ENCODE data around the gene SLC15A1. TPM values are rescaled to one million over a fixed set of nuclear protein-coding genes. Genes with fewer than 3 reads are reported as not detected.
"Not testable (repeated sequence)": the region's sequence is repeated elsewhere in the genome, so short reads cannot be mapped to it uniquely, and the experiment has no call there.

SLC15A1 gene
- total RNA-seq, 1 donor, result not detected

DNA sequence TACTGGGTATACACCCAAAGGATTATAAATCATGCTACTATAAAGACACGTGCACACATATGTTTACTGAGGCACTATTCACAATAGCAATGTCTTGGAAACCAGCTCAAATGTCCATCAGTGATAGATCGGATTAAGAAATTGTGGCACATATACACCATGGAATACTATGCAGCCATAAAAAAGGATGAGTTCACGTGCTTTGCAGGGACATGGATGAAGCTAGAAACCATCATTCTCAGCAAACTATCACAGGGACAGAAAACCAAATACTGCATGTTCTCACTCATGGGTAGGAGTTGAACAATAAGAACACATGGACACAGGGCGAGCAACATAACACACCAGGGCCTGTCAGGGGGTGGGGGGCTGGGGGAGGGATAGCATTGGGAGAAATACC, 2.0 kb upstream of the SLC15A1 start:
- DNase-seq (ENCODE audit: low read depth in 2 of 3, low spot score in 2 of 3), result not testable (repeated sequence)

GRCh38 chr13:98751861-98752466, 508 bp downstream of the SLC15A1 start:
- DNase-seq (ENCODE audit: low read depth in 2 of 3, low spot score in 2 of 3), result peak in 1 of 3 donors; percentile 7

DNA sequence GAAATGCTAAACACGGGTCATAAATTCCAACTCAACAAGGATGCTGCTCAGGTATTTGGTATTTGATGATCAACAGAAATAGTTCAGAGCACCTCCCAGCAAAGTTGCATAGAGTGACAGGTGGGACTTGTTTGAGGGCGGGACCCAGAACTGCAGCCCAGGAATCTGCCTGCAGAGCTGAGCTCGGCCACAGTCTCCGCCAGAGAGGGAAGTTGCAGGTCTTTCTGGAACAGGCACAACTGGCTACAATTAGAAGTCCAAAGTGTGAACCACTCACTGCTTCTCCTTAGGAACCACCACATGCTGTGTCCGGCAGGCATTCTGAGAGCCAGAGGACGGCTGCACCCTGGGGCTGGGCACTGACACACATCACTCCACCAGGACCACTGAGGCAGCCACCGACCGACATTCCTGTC, 1.1 kb downstream of the SLC15A1 start:
- DNase-seq (ENCODE audit: low read depth in 2 of 3, low spot score in 2 of 3), result peak in 1 of 3 donors; percentile 17

- DNase-seq (ENCODE audit: low read depth in 2 of 3, low spot score in 2 of 3), result no peak
Measured at GRCh38 chr13:98749501-98749900, 3.0 kb downstream of the SLC15A1 start.

GRCh38 chr13:98746968-98747367, 5.5 kb downstream of the SLC15A1 start:
- no peak for DNase-seq (ENCODE audit: low read depth in 2 of 3, low spot score in 2 of 3)

- DNase-seq (ENCODE audit: low read depth in 2 of 3, low spot score in 2 of 3), result no peak
Measured at GRCh38 chr13:98743377-98743776, 9.1 kb downstream of the SLC15A1 start.

GRCh38 chr13:98742961-98743360, 9.5 kb downstream of the SLC15A1 start:
- DNase-seq (ENCODE audit: low read depth in 2 of 3, low spot score in 2 of 3), result no peak

DNA sequence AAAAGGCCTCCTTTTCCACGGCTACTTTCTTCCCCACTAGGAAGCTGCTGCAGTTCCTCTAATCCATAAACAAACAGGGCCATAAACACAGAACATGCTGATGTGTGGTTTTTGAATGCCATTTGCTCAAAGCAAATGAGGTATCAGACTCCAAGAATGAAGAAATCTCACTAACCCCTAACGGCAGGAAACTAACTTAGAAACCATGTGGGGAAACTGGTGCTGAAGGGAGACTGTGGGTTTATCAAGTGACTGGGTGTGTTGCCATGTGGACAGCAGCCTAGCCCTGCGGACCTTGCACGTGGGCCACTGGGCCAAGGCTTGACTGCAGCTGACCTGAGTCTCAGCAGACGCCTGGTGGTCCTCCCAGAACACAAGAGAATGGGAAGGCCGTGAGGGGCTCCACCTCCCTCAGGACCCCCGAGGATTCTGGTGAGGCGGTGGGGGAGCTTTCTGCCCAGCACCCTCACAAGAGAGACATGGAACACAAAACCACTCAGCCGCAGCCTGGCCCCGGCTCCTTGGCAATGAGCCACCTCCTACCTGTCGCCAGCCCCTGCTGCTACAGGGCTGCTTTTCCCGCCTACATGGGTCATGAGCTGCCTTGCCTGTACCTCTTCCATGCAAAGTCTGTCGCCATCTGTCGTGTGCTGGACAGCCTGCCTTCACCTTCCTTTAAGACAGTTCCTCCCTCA, 10.6 kb downstream of the SLC15A1 start:
- no peak for DNase-seq (ENCODE audit: low read depth in 2 of 3, low spot score in 2 of 3)

DNA sequence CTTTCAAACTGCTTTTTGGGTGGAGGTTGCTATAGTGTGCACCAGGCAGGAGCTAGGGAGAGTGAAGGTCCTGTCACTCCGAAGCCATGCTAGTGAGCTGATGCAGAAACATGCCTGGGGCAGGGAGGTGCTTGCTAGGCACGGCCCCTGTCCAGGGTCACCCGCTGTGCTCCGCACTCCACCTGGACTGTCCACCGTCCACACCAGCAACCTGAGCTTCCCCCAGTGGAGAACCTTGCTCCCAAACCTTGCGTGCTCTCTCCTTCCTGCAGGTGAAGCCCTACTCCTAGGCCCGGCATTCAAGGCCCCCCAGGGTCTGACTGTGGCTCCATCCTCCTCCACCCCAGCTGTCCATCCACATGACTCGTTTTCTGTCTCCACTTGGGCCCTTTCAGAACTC, 12.3 kb downstream of the SLC15A1 start:
- DNase-seq (ENCODE audit: low read depth in 2 of 3, low spot score in 2 of 3), result no peak

DNA sequence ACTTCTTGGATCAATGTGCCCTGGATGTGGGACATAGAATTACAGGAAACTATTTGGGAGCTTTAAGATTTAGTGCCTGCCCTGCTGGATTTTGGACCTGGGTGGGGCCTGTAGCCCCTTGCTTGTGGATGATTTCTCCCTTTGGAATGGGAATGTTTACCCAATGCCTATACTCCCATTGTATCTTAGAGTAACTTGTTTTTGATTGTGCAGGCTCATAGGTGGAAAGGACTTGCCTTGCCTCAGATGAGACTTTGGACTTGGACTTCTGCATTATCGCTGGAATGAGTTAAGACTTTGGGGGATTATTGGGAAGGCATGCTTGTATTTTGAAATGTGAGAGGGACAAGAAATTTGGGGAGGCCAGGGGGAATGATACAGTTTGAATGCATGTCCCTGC, 13.5 kb downstream of the SLC15A1 start:
- no peak for DNase-seq (ENCODE audit: low read depth in 2 of 3, low spot score in 2 of 3)

DNA sequence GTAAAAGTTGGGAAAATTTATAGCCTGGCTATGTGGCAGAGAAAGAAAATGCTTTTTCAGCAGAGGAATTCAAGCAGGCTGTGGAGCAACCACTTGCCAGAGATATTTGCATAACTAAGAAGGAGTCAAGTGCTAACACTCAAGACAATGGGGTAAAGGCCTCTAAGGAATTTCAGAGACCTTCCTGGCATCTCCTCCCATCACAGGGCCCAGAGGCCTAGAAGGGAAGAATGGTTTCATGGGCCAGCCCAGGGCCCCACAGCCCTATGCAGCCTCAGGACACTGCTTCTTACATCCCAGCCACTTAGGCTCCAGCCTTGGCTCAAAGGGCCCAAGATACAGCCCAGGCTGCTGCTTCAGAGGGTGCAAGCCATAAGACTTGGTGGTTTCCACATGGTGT, 14.3 kb downstream of the SLC15A1 start:
- DNase-seq (ENCODE audit: low read depth in 2 of 3, low spot score in 2 of 3), result no peak

- no peak for DNase-seq (ENCODE audit: low read depth in 2 of 3, low spot score in 2 of 3)
Measured at GRCh38 chr13:98731925-98732324, 20.5 kb downstream of the SLC15A1 start.

DNA sequence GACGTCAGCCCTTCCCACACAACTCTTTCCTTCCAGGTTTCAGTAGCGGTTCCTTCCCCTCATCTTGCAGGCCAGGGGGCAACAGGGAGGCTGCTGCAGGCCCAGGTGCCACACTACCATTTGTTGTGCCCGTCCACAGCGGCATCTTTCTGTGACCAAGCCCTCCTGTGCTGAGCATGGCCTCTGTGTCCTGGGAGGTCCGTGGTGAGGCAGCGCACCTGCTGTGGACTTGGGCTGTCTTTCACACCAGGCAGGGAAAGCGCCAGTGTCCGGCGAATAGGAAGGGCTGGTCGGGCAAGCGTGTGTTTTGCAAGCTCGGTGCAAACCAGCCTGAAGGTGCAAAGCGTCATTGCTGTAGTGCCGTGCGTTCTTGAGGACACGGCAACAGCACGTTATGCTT, 21.4 kb downstream of the SLC15A1 start:
- DNase-seq (ENCODE audit: low read depth in 2 of 3, low spot score in 2 of 3), result no peak

DNA sequence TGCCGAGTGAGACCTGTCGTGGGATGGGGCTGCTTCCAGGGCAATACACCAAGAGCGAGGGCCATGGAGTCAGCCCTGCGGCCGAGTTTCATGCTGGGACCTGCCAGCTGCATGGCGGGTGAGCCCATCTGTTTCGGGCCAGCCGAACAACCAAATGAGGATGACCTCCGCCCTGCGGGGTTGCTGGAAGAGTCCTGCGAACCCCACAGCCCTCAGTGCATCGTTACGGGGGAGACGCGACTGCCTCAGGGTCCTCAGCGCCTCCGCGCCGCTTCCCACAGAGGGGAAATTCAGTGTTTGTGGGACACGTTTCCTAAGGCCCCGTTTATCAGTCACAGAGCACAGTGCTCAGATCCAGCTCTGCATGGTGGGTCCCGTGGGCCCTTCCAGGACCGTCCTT, 22.0 kb downstream of the SLC15A1 start:
- DNase-seq (ENCODE audit: low read depth in 2 of 3, low spot score in 2 of 3), result no peak

DNA sequence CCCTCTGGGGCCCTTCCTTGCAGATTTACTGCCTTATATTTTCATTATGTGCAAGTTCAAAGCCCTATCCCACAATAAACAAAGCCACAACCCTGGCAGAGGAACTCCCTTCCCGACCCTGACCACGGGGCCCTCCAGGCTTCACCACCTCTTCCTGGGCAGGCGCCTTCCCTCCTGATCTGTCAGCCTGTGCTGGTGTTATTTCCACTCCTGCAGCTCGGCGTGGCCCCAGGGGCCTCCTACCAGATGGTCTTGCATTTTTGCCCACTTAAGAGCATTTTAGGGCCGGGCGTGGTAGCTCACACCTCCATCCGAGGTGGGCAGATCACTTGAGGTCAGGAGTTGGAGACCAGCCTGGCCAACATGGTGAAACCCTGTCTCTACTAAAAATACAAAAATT, 22.8 kb downstream of the SLC15A1 start:
- no peak for DNase-seq (ENCODE audit: low read depth in 2 of 3, low spot score in 2 of 3)

GRCh38 chr13:98722958-98723357, 29.5 kb downstream of the SLC15A1 start:
- no peak for DNase-seq (ENCODE audit: low read depth in 2 of 3, low spot score in 2 of 3)

DNA sequence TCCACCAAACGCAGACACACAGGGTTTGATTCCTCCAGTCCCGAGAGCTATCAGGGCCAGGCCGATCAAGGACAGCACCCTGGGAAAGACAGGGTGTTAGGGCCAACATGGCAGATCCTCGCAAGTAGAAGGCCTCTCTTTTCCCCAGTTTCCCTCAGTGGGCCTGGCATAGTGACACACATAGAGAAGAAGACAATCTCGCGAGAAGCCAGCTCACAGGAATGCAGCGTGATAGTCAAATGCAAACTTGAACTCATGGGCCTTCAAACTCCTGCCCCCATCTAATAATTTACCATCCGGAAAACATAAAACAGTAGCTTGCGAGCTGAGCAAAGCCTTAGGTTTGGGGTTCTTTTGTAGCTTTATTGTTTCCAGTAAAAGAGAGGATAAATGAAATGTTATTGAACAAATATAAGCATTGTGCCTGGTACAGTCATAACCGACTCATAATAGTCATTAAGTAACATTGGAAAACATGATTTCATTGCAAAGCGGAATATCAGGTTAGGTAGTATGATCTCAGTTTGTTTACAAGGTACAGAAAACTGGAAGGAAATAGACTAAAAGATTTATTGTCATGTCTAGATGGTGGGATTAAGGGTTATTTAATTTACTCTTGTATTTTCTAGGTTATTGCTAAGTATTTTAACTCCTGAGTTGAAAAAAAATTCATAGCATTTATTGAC, 30.5 kb downstream of the SLC15A1 start:
- DNase-seq (ENCODE audit: low read depth in 2 of 3, low spot score in 2 of 3), result no peak

DNA sequence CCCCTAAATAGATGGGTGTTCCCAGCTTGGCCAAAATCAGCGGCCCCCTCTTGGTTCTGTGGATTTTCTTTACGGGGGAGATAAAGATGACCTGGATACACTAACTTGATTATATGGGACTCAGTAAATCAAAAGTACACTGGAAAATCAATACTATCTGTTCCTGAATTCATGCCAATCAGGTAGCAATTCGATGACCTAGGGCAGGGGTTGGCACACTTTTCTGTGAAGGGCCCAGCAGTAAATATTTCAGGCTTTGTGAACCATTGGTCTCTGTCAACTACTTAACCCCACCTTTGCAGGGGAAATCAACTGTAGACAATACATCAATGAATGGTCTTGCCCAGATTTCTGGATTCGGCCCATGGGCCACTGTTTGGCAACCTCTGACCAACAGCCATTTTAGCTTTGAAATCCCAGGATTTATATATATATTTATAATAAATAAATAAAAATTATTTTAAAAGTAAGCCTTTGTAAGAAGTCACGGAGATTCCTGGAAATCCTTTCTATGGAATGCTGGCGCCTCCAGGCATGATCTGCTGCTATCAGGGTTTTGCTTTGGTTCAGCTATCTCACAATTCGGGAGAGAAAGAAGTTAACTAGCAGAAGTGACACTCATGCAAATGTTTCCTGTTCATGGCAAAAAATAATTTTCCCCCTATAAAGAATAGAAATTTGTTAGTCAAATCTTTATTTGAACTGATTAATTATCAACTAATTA, 32.8 kb downstream of the SLC15A1 start:
- no peak for DNase-seq (ENCODE audit: low read depth in 2 of 3, low spot score in 2 of 3)

DNA sequence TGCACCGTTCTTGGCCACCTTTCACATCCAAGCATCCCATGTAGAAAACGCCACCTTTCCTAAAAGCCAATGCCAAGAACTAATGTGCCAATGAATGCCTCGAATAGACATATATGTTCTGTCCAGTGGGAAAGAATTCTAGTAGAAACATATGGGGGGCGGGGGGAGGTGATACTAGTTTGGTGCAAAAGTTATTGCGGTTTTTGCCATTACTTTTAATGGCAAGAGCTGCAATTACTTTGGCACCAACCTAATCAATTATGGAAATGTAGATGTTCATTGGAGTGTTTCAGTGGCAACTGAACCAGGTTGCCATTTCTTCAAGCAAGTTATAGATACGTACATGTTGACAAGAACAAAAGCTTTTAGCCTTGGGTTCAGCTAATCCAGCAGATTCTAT, 34.6 kb downstream of the SLC15A1 start:
- no peak for DNase-seq (ENCODE audit: low read depth in 2 of 3, low spot score in 2 of 3)

GRCh38 chr13:98717256-98717655, 35.2 kb downstream of the SLC15A1 start:
- DNase-seq (ENCODE audit: low read depth in 2 of 3, low spot score in 2 of 3), result no peak

GRCh38 chr13:98710521-98710920, 42.0 kb downstream of the SLC15A1 start:
- no peak for DNase-seq (ENCODE audit: low read depth in 2 of 3, low spot score in 2 of 3)
